Testis (tissue), 2 donors: ENCODE data around the gene ADSS1.

ENCODE experiments used
- CTCF ChIP-seq, 3 experiments: fragments of 450-650 bp in 2 of 3; fragments of 200-600 bp in 1 of 3; sonication (generic) in 1 of 3; IDR thresholded peaks; one replicate each; pipeline ENCODE4 v1.5.1; 2016 to 2019; ENCODE audit warnings: antibody characterized with exemption in 3 of 3, mild to moderate bottlenecking in 2 of 3, moderate library complexity in 1 of 3
- POLR2A ChIP-seq: fragments of 450-650 bp; IDR thresholded peaks from one replicate; pipeline ENCODE4 v1.6.1; 2017; ENCODE audit warnings: antibody characterized with exemption, mild to moderate bottlenecking, moderate library complexity

GRCh38 chr14:104747876-104748275 is 23.8 kb downstream of the ADSS1 start:
- no peak for TF ChIP-seq CTCF (IDR thresholded peaks at IDR 0.05)
- TF ChIP-seq POLR2A = no peak
